HG03342 (cell line): ENCODE data around the gene DCAF6.

ENCODE experiments used
- ATAC-seq: cut with Tn5 transposase; IDR thresholded peaks from one replicate; pipeline ENCODE4 v1.9.1; 2021; ENCODE audit warnings: mild to moderate bottlenecking, moderate library complexity; ENCODE audit not compliant: unreplicated experiment

Gene DCAF6

GRCh38 chr1:168100315-168101002 is 164.0 kb downstream of the DCAF6 start:
- ATAC-seq: no peak

GRCh38 chr1:168101336-168101735 is 164.9 kb downstream of the DCAF6 start:
- no peak for ATAC-seq

- no peak for ATAC-seq
Observed at GRCh38 chr1:168102487-168102886, 166.0 kb downstream of the DCAF6 start.

GRCh38 chr1:168104535-168104934 is 168.1 kb downstream of the DCAF6 start:
- ATAC-seq: no peak

- no peak for ATAC-seq
Observed at GRCh38 chr1:168105846-168106245, 169.4 kb downstream of the DCAF6 start.

- ATAC-seq: no peak
Observed at GRCh38 chr1:168106274-168106673, 169.8 kb downstream of the DCAF6 start.

GRCh38 chr1:168110896-168111545 is 174.5 kb downstream of the DCAF6 start:
- no peak for ATAC-seq

- ATAC-seq: no peak
Observed at GRCh38 chr1:168112673-168113305, 176.3 kb downstream of the DCAF6 start.

GRCh38 chr1:168114845-168115244 is 178.4 kb downstream of the DCAF6 start:
- no peak for ATAC-seq

GRCh38 chr1:168116327-168116799 is 179.9 kb downstream of the DCAF6 start:
- no peak for ATAC-seq

GRCh38 chr1:168119750-168120149 is 183.3 kb downstream of the DCAF6 start:
- no peak for ATAC-seq

- ATAC-seq: no peak
Observed at GRCh38 chr1:168121401-168122011, 185.0 kb downstream of the DCAF6 start.

GRCh38 chr1:168125051-168125450 is 188.6 kb downstream of the DCAF6 start:
- no peak for ATAC-seq
